HG03457 (cell line): ENCODE data around the gene CCDC88C.
"Not testable (repeated sequence)": the region's sequence is repeated elsewhere in the genome, so short reads cannot be mapped to it uniquely, and the experiment has no call there.

Experiments used
- ATAC-seq: cut with Tn5 transposase; IDR thresholded peaks from one replicate; pipeline ENCODE4 v1.9.1; 2021; ENCODE audit warnings: moderate number of reproducible peaks; ENCODE audit not compliant: unreplicated experiment

Gene CCDC88C, protein sequence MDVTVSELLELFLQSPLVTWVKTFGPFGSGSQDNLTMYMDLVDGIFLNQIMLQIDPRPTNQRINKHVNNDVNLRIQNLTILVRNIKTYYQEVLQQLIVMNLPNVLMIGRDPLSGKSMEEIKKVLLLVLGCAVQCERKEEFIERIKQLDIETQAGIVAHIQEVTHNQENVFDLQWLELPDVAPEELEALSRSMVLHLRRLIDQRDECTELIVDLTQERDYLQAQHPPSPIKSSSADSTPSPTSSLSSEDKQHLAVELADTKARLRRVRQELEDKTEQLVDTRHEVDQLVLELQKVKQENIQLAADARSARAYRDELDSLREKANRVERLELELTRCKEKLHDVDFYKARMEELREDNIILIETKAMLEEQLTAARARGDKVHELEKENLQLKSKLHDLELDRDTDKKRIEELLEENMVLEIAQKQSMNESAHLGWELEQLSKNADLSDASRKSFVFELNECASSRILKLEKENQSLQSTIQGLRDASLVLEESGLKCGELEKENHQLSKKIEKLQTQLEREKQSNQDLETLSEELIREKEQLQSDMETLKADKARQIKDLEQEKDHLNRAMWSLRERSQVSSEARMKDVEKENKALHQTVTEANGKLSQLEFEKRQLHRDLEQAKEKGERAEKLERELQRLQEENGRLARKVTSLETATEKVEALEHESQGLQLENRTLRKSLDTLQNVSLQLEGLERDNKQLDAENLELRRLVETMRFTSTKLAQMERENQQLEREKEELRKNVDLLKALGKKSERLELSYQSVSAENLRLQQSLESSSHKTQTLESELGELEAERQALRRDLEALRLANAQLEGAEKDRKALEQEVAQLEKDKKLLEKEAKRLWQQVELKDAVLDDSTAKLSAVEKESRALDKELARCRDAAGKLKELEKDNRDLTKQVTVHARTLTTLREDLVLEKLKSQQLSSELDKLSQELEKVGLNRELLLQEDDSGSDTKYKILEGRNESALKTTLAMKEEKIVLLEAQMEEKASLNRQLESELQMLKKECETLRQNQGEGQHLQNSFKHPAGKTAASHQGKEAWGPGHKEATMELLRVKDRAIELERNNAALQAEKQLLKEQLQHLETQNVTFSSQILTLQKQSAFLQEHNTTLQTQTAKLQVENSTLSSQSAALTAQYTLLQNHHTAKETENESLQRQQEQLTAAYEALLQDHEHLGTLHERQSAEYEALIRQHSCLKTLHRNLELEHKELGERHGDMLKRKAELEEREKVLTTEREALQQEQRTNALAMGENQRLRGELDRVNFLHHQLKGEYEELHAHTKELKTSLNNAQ (N-terminal part only)

DNA sequence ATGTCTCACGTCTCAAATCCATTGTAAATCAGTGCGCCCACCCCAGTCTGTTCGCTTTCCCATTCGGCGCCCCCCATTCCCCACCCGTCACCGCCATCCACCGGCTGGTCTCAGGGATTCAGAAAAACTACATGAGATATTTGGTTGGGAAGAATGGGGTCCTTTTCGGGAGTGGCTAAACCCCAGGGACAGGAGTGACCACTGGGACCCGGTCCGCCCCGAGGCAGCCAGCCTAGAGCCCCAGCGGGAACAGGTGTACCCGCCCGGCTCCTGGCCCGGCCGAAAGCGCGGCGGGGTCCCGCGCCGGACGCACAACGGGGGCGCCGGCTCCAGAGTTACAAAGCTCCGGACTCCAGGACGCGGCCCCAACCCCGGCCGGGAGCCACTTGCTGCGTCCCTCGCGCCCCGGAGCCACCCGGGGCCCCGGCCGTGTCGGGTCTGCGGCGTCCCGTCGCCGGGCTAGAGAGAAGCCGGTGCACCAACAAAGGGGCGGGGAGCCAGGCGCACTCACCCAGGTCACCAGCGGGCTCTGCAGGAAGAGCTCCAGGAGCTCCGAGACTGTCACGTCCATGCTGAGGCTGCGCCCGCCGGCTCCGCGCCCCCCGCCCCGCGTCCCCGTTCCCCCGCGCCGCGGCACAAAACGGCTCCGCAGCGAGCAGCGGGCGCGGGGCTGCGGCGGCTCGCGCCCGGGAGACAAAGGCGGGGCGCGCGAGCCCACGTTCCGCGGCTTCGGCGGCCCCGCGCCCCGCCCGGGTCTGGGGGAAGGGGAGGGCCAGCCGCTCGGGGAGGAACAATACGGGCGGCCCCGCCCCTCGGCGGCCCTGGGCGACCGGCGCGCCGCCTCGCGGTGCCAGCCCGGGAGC is at the start of gene CCDC88C:
CCDC88C (minus strand) TSS at position 701 of the 863 bp plus-strand sequence; CDS start at position 571, 130 bp downstream.
- peak; percentile 39 for ATAC-seq

DNA sequence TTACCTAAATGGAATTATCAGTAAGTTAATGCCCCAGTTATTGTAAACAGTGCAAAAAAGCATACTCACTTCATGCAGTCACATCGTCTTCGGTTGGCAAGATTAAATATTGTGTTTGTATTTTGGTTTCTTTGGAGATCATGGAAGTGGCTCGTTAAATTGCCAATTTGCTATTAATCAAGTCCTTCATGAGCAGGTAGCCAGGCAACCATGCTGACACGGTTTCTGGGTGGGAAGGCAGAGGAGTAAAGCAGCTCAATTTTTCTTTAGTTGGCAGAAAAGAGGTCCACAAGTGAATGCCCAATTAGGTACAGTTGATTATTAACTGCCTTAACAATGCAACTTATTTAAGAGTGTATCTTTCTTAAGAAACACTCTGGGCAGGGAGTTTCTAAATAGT is 48.6 kb upstream of the CCDC88C start:
- ATAC-seq: no peak

DNA sequence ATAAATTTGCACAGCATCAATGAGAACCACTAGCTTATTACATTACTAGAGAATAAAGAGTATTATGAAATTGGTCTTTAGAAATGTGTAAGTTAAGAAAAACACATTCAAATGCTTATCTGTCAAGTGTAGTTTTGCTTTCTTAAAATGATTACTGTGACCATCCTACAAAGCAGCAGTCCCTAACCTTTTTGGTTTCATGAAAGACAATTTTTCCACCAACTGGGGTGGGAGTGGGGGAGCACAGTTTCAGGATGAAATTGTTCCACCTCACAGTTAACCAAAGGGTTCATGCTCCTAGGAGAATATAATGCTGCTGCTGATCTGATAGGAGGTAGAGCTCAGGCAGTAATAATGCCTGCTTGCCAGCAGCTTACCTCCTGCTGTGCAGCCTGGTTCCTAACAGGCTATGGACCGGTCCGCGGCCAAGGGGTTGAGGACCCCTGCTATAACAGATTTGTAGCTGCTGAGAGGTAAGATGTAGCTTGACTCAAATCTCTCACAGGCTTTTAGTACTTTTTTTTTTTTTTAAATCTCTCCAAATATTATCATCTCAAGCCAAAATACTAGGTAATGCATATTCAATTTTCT is 47.1 kb upstream of the CCDC88C start:
- no peak for ATAC-seq

DNA sequence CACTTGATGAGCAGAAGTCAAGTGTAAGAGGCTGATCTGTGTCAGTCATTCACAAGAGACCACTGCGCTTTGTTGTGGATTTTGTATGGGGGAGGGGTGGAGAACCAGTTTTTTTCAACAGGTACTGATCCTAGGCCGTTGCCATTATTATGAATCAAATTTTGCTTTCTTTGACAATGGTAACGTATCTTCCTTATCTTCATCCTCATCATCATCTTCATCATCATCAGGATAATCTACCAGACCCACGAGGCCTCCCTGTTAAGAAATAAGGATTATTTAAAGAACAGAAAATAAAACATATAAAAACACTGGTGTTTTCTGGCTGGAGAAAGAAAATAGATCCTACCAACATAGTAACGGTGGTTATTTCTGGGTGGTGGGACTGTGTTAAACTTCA is 41.0 kb upstream of the CCDC88C start:
- ATAC-seq: no peak

DNA sequence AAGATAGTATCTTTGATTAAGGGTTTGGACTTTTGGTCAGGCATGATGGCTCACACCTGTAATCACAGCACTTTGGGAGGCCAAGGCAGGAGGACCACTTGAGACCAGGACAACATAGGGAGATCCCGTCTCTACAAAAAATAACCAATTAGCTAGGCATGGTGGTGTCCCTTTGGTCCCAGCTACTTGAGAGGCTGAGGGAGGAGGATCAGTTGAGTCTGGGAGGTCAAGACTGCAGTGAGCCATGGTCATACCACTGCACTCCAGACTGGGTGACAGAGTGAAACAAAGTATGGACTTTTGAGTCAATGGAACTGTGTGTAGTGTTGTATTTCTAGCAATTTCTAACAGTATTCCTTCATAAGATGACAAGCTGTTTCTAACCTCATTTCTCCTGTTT is 38.7 kb upstream of the CCDC88C start:
- no peak for ATAC-seq

DNA sequence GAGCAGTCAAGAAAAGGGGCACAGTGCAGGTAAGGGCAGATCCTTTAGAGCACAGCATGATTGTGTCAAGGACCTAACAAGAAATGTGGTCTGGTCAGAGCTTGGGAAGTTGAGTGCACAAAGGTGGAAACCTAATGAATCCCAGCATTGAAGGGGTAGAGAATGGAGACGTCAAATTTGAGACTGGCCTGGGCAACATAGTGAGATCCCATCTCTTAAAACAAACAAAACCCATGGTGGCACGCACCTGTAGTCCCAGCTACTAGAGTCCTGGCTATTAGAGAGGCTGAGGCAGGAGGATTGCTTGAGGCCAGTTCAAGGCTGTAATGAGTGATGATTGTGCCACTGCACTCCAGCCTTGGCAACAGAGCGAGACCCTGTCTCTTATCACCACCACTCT is 37.0 kb upstream of the CCDC88C start:
- no peak for ATAC-seq

DNA sequence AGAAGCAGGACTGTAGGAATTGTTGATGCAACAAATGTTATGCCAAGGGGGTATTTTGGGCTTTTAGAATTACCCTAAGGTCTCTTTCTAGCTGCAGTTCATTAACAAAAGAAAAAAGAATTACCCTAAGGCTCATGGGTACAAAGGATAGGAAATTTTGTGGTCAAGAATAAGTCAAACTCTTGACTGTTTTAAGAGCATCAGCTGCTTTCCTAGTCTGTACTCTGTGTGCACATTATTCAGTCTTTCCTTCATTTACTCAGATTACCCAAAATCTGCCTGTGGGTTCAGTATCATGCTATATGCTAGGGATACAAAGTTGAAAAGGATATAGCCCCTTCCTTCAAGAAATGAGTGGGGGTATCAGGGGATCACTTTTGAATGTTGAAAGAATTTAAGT is 36.5 kb upstream of the CCDC88C start:
- no peak for ATAC-seq

DNA sequence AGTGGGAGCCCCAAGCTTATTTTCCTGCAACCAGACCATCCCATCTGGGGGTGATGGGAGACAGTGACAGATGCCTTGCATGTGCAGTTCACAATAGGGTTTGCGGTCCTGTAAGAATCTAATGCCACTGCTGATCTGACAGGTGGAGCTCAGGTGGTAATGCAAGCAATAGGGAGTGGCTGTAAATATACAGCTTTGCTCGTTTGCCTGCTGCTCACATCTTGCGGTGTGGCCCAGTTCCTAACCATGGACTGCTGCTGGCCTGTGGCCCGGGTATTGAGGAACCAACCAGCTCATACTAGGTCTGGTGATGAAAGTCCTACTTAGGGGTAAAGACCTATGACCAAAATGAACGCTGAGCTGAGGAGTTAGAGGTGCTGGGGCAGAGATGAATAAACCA is 36.1 kb upstream of the CCDC88C start:
- ATAC-seq: no peak

DNA sequence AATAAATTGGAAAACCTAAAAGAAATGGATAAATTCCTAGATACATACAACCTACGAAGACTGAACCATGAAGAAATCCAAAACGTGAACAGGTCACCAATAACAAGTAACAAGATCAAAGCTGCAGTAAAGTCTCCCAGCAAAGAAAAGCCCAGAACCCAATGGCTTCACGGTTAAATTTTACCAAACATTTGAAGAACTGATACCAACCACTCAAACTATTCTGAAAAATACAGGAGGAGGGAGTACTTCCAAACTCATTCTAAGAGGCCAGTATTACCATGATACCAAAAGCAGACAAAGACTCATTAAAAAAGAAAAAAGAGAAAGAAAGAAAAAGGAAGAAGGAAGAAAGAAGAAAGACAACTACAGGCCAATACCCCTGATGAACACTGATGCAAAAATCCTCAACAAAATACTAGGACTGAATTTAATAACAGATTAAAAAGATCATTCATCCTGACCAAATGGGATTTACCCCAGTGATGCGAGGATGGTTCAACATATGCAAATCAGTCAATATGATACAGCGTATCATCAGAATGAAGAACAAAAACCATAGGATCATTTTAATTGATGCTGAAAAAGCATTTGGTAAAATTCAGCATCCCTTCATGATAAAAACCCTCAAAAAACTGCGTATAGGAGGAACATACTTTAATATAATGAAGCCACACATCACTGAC is 26.9 kb upstream of the CCDC88C start:
- ATAC-seq: no peak

DNA sequence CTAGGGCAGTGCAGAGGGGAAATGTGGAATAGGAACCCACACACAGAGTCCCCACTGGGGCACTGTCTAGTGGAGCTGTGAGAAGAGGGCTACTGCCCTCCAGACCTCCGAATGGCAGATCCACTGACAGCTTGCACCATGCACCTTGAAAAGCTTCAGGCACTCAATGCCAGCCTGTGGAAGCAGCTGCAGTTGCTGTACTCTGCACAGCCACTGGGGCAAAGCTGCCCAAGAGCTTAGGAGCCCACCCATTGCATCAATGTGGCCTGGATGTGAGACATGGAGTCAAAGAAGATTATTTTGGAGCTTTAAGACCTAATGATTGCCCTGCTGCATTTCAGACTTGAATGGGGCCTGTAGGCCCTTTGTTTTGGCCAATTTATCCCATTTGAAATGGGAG is 21.7 kb upstream of the CCDC88C start:
- no peak for ATAC-seq

DNA sequence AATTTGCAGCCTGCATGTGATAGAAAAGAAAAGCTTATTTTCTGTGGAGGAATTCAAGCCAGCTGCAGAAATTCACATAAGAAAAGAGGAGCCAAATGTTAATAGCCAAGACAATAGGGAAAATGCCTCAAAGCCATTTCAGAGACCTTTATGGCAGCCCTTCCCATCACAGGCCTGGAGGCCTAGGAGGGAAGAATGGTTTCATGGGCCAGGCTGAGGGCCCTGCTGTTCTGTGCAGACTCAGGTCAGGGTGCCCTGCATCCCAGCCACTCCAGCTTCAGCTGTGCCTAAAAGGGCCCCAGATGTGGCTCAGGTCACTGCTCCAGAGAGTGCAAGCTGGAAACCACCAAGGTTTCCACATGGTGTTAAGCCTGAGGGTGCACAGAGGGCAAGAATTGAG is 21.2 kb upstream of the CCDC88C start:
- ATAC-seq: no peak

DNA sequence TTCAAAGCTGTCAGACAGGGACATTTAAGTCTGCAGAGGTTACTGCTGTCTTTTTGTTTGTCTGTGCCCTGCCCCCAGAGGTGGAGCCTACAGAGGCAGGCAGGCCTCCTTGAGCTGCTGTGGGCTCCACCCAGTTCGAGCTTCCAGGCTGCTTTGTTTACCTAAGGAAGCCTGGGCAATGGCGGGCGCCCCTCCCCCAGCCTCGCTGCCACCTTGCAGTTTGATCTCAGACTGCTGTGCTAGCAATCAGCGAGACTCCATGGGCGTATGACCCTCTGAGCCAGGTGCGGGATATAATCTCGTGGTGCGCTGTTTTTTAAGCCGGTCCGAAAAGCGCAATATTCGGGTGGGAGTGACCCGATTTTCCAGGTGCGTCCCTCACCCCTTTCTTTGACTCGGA is 18.6 kb upstream of the CCDC88C start:
- not testable (repeated sequence) for ATAC-seq

DNA sequence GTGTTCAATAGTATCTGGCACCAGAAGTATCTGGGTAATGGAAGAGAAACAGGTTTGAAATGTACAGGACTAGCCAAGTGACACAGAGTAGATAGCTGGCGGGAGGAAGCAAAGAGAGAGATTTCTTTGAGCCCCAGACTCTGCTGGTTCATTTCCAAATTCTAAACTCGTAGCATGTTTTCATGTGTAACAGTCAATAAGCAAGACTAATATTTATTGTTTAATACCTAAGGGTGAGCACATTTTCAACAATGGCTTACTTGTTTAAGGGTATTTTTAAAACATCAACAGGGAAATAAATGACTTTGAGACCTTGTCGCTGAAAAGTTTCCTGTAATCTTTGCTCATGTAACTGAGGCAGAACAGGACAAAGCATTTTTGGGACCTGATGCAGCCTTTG is 11.8 kb upstream of the CCDC88C start:
- ATAC-seq: no peak

DNA sequence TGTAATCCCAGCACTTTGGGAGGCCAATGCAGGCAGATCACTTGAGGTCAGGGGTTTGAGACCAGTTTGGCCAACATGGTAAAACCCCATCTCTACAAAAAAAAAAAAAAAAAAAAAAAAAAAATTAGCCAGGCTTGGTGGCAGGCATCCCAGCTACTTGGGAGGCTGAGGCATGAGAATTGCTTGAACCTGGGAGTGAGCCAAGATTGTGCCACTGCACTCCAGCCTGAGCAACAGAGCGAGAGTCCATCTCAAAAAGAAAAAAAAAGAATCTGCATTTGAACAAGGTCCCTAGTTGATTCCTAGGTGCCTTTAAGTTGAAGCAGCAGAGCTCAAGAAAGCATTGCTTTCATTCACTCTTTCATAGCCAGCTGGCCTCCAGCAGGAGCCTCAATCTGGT is 11.3 kb upstream of the CCDC88C start:
- ATAC-seq: not testable (repeated sequence)

DNA sequence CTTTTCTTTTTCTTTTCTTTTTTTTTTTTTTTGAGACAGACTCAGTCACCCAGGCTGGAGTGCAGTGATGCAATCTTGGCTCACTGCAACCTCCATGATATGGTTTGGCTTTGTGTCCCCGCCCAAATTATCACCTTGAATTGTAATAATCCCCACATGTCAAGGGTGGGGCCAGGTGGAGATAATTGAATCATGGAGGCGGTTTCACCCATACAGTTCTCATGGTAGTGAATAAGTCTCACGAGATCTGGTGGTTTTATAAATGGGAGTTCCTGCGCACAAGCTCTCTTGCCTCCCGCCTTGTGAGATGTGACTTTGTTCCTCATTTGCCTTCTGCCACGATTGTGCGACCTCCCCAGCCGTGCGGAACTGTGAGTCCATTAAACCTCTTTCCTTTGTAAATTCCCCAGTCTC is 7.9 kb upstream of the CCDC88C start:
- not testable (repeated sequence) for ATAC-seq

DNA sequence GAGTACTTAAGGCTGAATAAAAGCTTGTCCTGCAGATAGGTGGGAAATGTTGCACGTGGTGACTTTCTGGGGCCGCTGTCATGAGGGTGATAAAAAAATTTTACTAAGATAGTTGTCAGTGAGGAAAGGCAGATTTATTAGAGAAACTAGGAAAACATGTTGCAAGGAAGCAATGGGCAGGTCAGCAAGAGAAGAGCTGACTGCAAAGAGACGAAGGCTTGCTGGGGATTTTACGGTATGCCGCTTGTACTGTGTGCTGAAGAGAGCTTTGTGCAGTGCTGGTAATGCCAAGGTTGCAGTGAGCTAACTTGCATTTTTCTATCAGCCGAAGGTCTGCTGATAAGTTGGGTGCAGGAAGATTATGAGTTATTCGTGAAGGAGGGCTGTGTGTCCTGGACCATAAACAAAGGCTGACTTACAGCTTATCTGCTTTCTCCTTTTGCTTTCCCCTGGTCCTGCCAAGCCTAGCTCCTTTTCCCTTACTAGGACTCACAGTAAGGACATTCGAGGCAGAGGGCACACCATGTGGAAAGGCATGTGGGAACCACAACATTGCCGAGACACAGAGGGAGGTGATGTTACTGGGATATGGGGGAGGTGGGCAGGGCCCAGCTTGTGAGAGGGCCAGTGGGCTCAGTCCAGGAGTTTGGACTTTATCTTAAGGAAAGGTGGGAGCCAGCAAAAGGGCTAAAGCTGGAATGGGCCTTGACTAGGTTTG is 7.4 kb upstream of the CCDC88C start:
- no peak for ATAC-seq

DNA sequence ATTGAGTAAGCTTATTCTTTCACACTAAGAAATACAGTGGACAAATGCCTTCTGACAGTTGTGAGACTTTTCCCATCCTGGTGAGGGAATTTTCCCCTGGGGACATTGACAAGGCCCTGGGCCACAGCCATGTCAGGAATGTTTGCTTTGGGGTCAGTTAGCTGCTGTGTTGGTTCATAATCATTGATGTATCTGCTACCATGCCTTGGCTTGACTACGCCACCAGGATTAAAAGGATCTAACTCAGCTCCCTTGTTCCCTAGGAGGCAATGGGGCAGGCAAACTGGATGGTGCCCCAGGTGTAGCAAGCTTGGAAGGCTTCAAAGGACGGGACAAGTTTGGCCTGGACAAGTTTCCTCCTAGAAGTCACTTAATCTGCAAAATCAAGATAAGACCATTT is 3.1 kb upstream of the CCDC88C start:
- ATAC-seq: no peak

DNA sequence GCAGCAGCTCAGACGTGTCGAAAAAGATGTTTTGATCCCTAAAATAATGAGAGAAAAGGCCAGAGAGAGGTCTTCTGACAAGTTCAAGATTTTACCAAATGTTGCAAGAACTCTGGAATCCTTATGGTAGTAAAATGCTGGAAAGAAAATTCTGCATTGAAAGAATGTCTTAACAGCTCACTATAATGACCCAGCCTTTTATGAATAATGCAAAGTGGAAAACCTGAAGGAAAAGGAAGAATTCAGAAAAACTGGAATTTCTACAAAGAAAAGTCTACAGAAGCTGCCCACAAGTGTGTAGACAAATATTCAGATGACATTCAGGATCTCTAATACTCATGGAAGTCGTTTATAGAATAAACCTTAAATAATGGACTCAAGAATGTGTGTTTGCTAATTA is 1.8 kb upstream of the CCDC88C start:
- no peak for ATAC-seq

DNA sequence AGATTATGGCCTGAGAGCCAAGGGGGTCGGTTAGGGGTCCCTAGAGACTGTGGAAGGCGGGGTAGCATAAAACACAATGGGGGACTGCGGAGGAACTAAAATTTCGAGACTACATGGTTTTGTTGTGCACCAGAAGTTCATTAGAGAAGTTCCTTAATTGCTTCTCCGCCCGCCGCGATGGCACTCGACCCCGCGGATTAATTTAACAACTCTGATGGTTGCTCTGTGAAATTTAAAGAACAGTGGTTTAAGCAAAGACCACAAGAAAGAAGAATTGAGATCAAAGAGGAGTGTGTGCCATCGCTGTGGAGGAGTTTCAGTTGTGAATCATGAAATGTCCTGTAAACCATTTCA is 1.4 kb upstream of the CCDC88C start:
- ATAC-seq: no peak
